Measurements from ENCODE around the gene EHHADH.

Gene EHHADH

GRCh38 chr3:185199206-185199605 is 54.6 kb downstream of the EHHADH start:
- H3K36me3 ChIP-seq (ENCODE audit: control insufficient read depth in 1 of 2, insufficient read depth in 2 of 2, low read length in 2 of 2), result no peaks in the 10 kb centered on the region
- no CpG with 5 or more reads among the region's 4 CpGs for WGBS (ENCODE audit: extremely low coverage, insufficient coverage, insufficient read length)

GRCh38 chr3:185197068-185197467 is 56.8 kb downstream of the EHHADH start:
- H3K9ac ChIP-seq (ENCODE audit: low read length), result no peak overlapping the region
- H3K14ac ChIP-seq (ENCODE audit: low read length), result no peak overlapping the region
- H2AK5ac ChIP-seq (ENCODE audit: low read length), result no peak overlapping the region
- H3K79me1 ChIP-seq (ENCODE audit: low read length), result no peaks in the 10 kb centered on the region
- H3K79me2 ChIP-seq (ENCODE audit: control insufficient read depth, insufficient read depth, low read length, poor library complexity), result no peaks in the 10 kb centered on the region
- H2AFZ ChIP-seq (ENCODE audit: insufficient read depth, low read length, poor library complexity), result no peak overlapping the region
- no peaks in the 10 kb centered on the region for H3K36me3 ChIP-seq (ENCODE audit: control insufficient read depth in 1 of 2, insufficient read depth in 2 of 2, low read length in 2 of 2)
- no peak for DNase-seq
- no CpG with 5 or more reads among the region's 2 CpGs for WGBS (ENCODE audit: extremely low coverage, insufficient coverage, insufficient read length)
- no peak overlapping the region for H2BK120ac ChIP-seq (ENCODE audit: insufficient read depth, low read length, poor library complexity)
- H4K12ac ChIP-seq (ENCODE audit: low read depth, low read length), result no peak overlapping the region
- H3K4me1 ChIP-seq (ENCODE audit: control insufficient read depth in 1 of 2, insufficient read depth in 2 of 2, low read length in 2 of 2), result no peaks in the 10 kb centered on the region
- H3K4ac ChIP-seq (ENCODE audit: low read depth, low read length), result no peak overlapping the region
- no peak overlapping the region for H3K4me3 ChIP-seq (ENCODE audit: low read depth, low read length)
- no peak overlapping the region for H3K23ac ChIP-seq (ENCODE audit: low read length)
- H4K91ac ChIP-seq (ENCODE audit: low read depth, low read length), result no peak overlapping the region
- H4K8ac ChIP-seq (ENCODE audit: low read depth, low read length), result no peak overlapping the region
- no peak overlapping the region for H3K18ac ChIP-seq (ENCODE audit: low read length)
- H3K27me3 ChIP-seq (ENCODE audit: insufficient read depth, low read length), result no peaks in the 10 kb centered on the region
- H2BK12ac ChIP-seq (ENCODE audit: low read length), result no peak overlapping the region
- H2BK5ac ChIP-seq (ENCODE audit: low read depth, low read length, poor library complexity), result no peak overlapping the region
- no peak overlapping the region for H3K27ac ChIP-seq (ENCODE audit: low read depth, low read length)
- no peaks in the 10 kb centered on the region for H3K9me3 ChIP-seq (ENCODE audit: insufficient read depth, low read depth, low read length)
- no peak overlapping the region for H3K4me2 ChIP-seq (ENCODE audit: low read length)

More at GRCh38 chr3:185199206-185199605, 54.6 kb downstream of the EHHADH start:
- Histone ChIP-seq H3K4ac (ENCODE audit: low read depth, low read length) (no peak overlapping the region), H3K27ac (ENCODE audit: low read depth, low read length) (no peak overlapping the region), H2AK5ac (ENCODE audit: low read length) (no peak overlapping the region), H2BK12ac (ENCODE audit: low read length) (no peak overlapping the region), H4K8ac (ENCODE audit: low read depth, low read length) (no peak overlapping the region), H3K27me3 (ENCODE audit: insufficient read depth, low read length) (no peaks in the 10 kb centered on the region), H3K79me1 (ENCODE audit: low read length) (no peaks in the 10 kb centered on the region), H3K18ac (ENCODE audit: low read length) (no peak overlapping the region), H3K23ac (ENCODE audit: low read length) (no peak overlapping the region), H3K4me3 (ENCODE audit: low read depth, low read length) (no peak overlapping the region), H3K14ac (ENCODE audit: low read length) (no peak overlapping the region), H4K91ac (ENCODE audit: low read depth, low read length) (no peak overlapping the region), H4K12ac (ENCODE audit: low read depth, low read length) (no peak overlapping the region), H2AFZ (ENCODE audit: insufficient read depth, low read length, poor library complexity) (no peak overlapping the region), H2BK5ac (ENCODE audit: low read depth, low read length, poor library complexity) (no peak overlapping the region), H3K79me2 (ENCODE audit: control insufficient read depth, insufficient read depth, low read length, poor library complexity) (no peaks in the 10 kb centered on the region), H2BK120ac (ENCODE audit: insufficient read depth, low read length, poor library complexity) (no peak overlapping the region), H3K9me3 (ENCODE audit: insufficient read depth, low read depth, low read length) (no peaks in the 10 kb centered on the region), H3K4me1 (ENCODE audit: control insufficient read depth in 1 of 2, insufficient read depth in 2 of 2, low read length in 2 of 2) (no peaks in the 10 kb centered on the region), H3K4me2 (ENCODE audit: low read length) (no peak overlapping the region), H3K9ac (ENCODE audit: low read length) (no peak overlapping the region)
- no peak for DNase-seq

GRCh38 chr3:185195652-185196051 is 58.2 kb downstream of the EHHADH start:
- H3K14ac ChIP-seq (ENCODE audit: low read length), result no peak overlapping the region
- no peaks in the 10 kb centered on the region for H3K36me3 ChIP-seq (ENCODE audit: control insufficient read depth in 1 of 2, insufficient read depth in 2 of 2, low read length in 2 of 2)
- no peak overlapping the region for H3K27ac ChIP-seq (ENCODE audit: low read depth, low read length)
- no peak overlapping the region for H3K4me3 ChIP-seq (ENCODE audit: low read depth, low read length)
- no peaks in the 10 kb centered on the region for H3K9me3 ChIP-seq (ENCODE audit: insufficient read depth, low read depth, low read length)
- H3K4me1 ChIP-seq (ENCODE audit: control insufficient read depth in 1 of 2, insufficient read depth in 2 of 2, low read length in 2 of 2), result no peaks in the 10 kb centered on the region
- H3K9ac ChIP-seq (ENCODE audit: low read length), result no peak overlapping the region
- H3K4me2 ChIP-seq (ENCODE audit: low read length), result no peak overlapping the region
- H3K23ac ChIP-seq (ENCODE audit: low read length), result no peak overlapping the region
- no peak overlapping the region for H2BK5ac ChIP-seq (ENCODE audit: low read depth, low read length, poor library complexity)
- H3K79me2 ChIP-seq (ENCODE audit: control insufficient read depth, insufficient read depth, low read length, poor library complexity), result no peaks in the 10 kb centered on the region
- no peak overlapping the region for H3K4ac ChIP-seq (ENCODE audit: low read depth, low read length)
- H2AK5ac ChIP-seq (ENCODE audit: low read length), result no peak overlapping the region
- H4K8ac ChIP-seq (ENCODE audit: low read depth, low read length), result no peak overlapping the region
- H3K18ac ChIP-seq (ENCODE audit: low read length), result no peak overlapping the region
- H2BK120ac ChIP-seq (ENCODE audit: insufficient read depth, low read length, poor library complexity), result no peak overlapping the region
- DNase-seq, result no peak
- no peaks in the 10 kb centered on the region for H3K27me3 ChIP-seq (ENCODE audit: insufficient read depth, low read length)
- no peak overlapping the region for H2AFZ ChIP-seq (ENCODE audit: insufficient read depth, low read length, poor library complexity)
- no peak overlapping the region for H4K12ac ChIP-seq (ENCODE audit: low read depth, low read length)
- no CpG with 5 or more reads among the region's 4 CpGs for WGBS (ENCODE audit: extremely low coverage, insufficient coverage, insufficient read length)
- no peak overlapping the region for H4K91ac ChIP-seq (ENCODE audit: low read depth, low read length)
- H2BK12ac ChIP-seq (ENCODE audit: low read length), result no peak overlapping the region
- H3K79me1 ChIP-seq (ENCODE audit: low read length), result no peaks in the 10 kb centered on the region

GRCh38 chr3:185188816-185189215 is 65.0 kb downstream of the EHHADH start:
- no peak overlapping the region for H2BK12ac ChIP-seq (ENCODE audit: low read length)
- H3K4me3 ChIP-seq (ENCODE audit: low read depth, low read length), result no peak overlapping the region
- H3K18ac ChIP-seq (ENCODE audit: low read length), result no peak overlapping the region
- no peaks in the 10 kb centered on the region for H3K36me3 ChIP-seq (ENCODE audit: control insufficient read depth in 1 of 2, insufficient read depth in 2 of 2, low read length in 2 of 2)
- no peak overlapping the region for H3K4ac ChIP-seq (ENCODE audit: low read depth, low read length)
- no peaks in the 10 kb centered on the region for H3K27me3 ChIP-seq (ENCODE audit: insufficient read depth, low read length)
- no peak overlapping the region for H2AK5ac ChIP-seq (ENCODE audit: low read length)
- no peak overlapping the region for H4K8ac ChIP-seq (ENCODE audit: low read depth, low read length)
- no peak overlapping the region for H3K4me2 ChIP-seq (ENCODE audit: low read length)
- no peak overlapping the region for H3K23ac ChIP-seq (ENCODE audit: low read length)
- no peak overlapping the region for H3K14ac ChIP-seq (ENCODE audit: low read length)
- H3K79me2 ChIP-seq (ENCODE audit: control insufficient read depth, insufficient read depth, low read length, poor library complexity), result no peaks in the 10 kb centered on the region
- no peak for DNase-seq
- no peak overlapping the region for H4K12ac ChIP-seq (ENCODE audit: low read depth, low read length)
- H2AFZ ChIP-seq (ENCODE audit: insufficient read depth, low read length, poor library complexity), result no peak overlapping the region
- H3K27ac ChIP-seq (ENCODE audit: low read depth, low read length), result no peak overlapping the region
- no peak overlapping the region for H4K91ac ChIP-seq (ENCODE audit: low read depth, low read length)
- no peak overlapping the region for H2BK5ac ChIP-seq (ENCODE audit: low read depth, low read length, poor library complexity)
- H3K79me1 ChIP-seq (ENCODE audit: low read length), result no peaks in the 10 kb centered on the region
- H3K9me3 ChIP-seq (ENCODE audit: insufficient read depth, low read depth, low read length), result no peaks in the 10 kb centered on the region
- H3K9ac ChIP-seq (ENCODE audit: low read length), result no peak overlapping the region
- H3K4me1 ChIP-seq (ENCODE audit: control insufficient read depth in 1 of 2, insufficient read depth in 2 of 2, low read length in 2 of 2), result no peaks in the 10 kb centered on the region
- H2BK120ac ChIP-seq (ENCODE audit: insufficient read depth, low read length, poor library complexity), result no peak overlapping the region
